ENCODE measurements around the gene IGSF9. TPM values are rescaled to one million over a fixed set of nuclear protein-coding genes. Genes with fewer than 3 reads are reported as not detected.

IGSF9 gene
- total and polyA plus RNA-seq, 10 of the 15 experiments (the other 5 are each of a cell fraction or from before 2014, with no cell fraction given): 0.04 to 0.07 TPM; not detected in 8

DNA sequence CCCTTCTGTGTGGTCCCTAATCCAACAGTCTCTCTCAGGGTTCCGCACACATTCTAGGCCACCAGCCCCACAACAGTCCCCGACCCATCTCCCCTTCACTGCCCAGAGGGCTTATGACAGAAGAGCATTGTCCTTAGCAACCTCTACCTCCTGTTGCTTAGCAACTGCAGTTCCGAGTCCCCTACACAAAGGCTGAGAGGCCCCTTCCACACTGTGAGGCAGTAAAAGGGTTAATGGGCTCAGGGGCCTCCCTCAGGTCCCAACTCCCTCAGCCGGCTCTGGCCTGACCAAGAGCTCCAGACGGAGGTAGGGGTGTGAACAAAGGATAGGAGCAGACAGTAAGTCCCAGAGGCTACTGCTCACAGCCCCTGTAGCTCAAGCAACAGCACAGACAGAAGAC, 4.3 kb downstream of the IGSF9 start:
- Histone ChIP-seq H3K9me3 (replicated peaks; ENCODE audit: control insufficient read depth, insufficient read depth, low read length) (no peaks in the 10 kb centered on the region), H3K36me3 (ENCODE audit: control insufficient read depth in 2 of 2, insufficient read depth in 2 of 2, low read length in 1 of 2) (no peaks in the 10 kb centered on the region), H3K79me2 (ENCODE audit: control insufficient read depth, insufficient read depth, low read length) (no peaks in the 10 kb centered on the region), H3K4me3 (no peak overlapping the region), H4K20me1 (ENCODE audit: control insufficient read depth, insufficient read depth) (no peaks in the 10 kb centered on the region), H3K27me3 (replicated peaks in 1 of 2; ENCODE audit: control insufficient read depth in 2 of 2, insufficient read depth in 2 of 2, low read length in 1 of 2) (peaks cover 6 to 21% of the 10 kb centered on the region in 2 experiments), H3K4me2 (ENCODE audit: control insufficient read depth, insufficient read depth) (no peak overlapping the region), H2AFZ (ENCODE audit: control insufficient read depth, low read depth, low read length) (no peak overlapping the region), H3K27ac (ENCODE audit: control insufficient read depth, insufficient read depth) (no peak overlapping the region), H3K9ac (ENCODE audit: control insufficient read depth, insufficient read depth, low read length) (no peak overlapping the region), H3K4me1 (ENCODE audit: control insufficient read depth, insufficient read depth, low read length) (peaks cover 23% of the 10 kb centered on the region)
- POLR2A ChIA-PET: no interaction called here
- 37% methylated on average over 5 of the region's 5 CpGs for WGBS (ENCODE audit: insufficient coverage, insufficient replicate concordance, low lambda C conversion rate, missing lambda C conversion rate)
- intact Hi-C loops (cut with micrococcal nuclease; ENCODE audit: unreplicated experiment): no loop called here
- ATAC-seq (no peak), DNase-seq (ENCODE audit: low read depth, low spot score) (no peak), FAIRE-seq (no peak)
- in situ Hi-C loops (cut with MboI): no loop called here
- SMC1A ChIA-PET (ENCODE audit: uncharacterized antibody, unreplicated experiment): interaction anchor here (0.5 to 2.7 kb wide), 4 partner anchors 16 to 1788 kb away, joined by 3 to 9 read pairs (median 4); partner anchors contain the start of gene TAGLN2
- RAD21 ChIA-PET (ENCODE audit: unreplicated experiment): interaction anchor here (12.4 kb wide), 1 partner anchor 67 kb away, joined by 113 read pairs; no protein-coding TSS in a partner anchor
- CTCF ChIA-PET: interaction anchor here (1.0 to 22.4 kb wide), 3 partner anchors 10 to 63 kb away, joined by 3 to 422 read pairs (median 3); no protein-coding TSS in a partner anchor
- BruUV-seq (replicated peaks): no TSS peak
- TF ChIP-seq SMARCA5 (IDR thresholded peaks at IDR 0.05): no peak
- TF ChIP-seq PML (IDR thresholded peaks at IDR 0.05; ENCODE audit: low read length): no peak
- TF ChIP-seq, protein P1, sequence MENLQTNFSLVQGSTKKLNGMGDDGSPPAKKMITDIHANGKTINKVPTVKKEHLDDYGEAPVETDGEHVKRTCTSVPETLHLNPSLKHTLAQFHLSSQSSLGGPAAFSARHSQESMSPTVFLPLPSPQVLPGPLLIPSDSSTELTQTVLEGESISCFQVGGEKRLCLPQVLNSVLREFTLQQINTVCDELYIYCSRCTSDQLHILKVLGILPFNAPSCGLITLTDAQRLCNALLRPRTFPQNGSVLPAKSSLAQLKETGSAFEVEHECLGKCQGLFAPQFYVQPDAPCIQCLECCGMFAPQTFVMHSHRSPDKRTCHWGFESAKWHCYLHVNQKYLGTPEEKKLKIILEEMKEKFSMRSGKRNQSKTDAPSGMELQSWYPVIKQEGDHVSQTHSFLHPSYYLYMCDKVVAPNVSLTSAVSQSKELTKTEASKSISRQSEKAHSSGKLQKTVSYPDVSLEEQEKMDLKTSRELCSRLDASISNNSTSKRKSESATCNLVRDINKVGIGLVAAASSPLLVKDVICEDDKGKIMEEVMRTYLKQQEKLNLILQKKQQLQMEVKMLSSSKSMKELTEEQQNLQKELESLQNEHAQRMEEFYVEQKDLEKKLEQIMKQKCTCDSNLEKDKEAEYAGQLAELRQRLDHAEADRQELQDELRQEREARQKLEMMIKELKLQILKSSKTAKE (IDR thresholded peaks at IDR 0.05; ENCODE audit: low read depth, poor library complexity, severe bottlenecking): no peak
- TF ChIP-seq MTA3 (IDR thresholded peaks at IDR 0.05; ENCODE audit: borderline replicate concordance, low read length): no peak
- TF ChIP-seq, protein P2, sequence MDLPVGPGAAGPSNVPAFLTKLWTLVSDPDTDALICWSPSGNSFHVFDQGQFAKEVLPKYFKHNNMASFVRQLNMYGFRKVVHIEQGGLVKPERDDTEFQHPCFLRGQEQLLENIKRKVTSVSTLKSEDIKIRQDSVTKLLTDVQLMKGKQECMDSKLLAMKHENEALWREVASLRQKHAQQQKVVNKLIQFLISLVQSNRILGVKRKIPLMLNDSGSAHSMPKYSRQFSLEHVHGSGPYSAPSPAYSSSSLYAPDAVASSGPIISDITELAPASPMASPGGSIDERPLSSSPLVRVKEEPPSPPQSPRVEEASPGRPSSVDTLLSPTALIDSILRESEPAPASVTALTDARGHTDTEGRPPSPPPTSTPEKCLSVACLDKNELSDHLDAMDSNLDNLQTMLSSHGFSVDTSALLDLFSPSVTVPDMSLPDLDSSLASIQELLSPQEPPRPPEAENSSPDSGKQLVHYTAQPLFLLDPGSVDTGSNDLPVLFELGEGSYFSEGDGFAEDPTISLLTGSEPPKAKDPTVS (IDR thresholded peaks at IDR 0.05; ENCODE audit: low read depth, low read length): no peak
- TF ChIP-seq, protein P3, sequence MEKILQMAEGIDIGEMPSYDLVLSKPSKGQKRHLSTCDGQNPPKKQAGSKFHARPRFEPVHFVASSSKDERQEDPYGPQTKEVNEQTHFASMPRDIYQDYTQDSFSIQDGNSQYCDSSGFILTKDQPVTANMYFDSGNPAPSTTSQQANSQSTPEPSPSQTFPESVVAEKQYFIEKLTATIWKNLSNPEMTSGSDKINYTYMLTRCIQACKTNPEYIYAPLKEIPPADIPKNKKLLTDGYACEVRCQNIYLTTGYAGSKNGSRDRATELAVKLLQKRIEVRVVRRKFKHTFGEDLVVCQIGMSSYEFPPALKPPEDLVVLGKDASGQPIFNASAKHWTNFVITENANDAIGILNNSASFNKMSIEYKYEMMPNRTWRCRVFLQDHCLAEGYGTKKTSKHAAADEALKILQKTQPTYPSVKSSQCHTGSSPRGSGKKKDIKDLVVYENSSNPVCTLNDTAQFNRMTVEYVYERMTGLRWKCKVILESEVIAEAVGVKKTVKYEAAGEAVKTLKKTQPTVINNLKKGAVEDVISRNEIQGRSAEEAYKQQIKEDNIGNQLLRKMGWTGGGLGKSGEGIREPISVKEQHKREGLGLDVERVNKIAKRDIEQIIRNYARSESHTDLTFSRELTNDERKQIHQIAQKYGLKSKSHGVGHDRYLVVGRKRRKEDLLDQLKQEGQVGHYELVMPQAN (conservative IDR thresholded peaks at IDR 0.05): no peak
- no peak for TF ChIP-seq NR2F1 (conservative IDR thresholded peaks at IDR 0.05)
- no peak for TF ChIP-seq CBFB (IDR thresholded peaks at IDR 0.05; ENCODE audit: low read depth)
- TF ChIP-seq, protein P4, sequence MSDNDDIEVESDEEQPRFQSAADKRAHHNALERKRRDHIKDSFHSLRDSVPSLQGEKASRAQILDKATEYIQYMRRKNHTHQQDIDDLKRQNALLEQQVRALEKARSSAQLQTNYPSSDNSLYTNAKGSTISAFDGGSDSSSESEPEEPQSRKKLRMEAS (IDR thresholded peaks at IDR 0.05; ENCODE audit: low read depth, low read length): no peak
- no peak for TF ChIP-seq ZNF207 (IDR thresholded peaks at IDR 0.05; ENCODE audit: borderline replicate concordance)
- TF ChIP-seq, protein P5, sequence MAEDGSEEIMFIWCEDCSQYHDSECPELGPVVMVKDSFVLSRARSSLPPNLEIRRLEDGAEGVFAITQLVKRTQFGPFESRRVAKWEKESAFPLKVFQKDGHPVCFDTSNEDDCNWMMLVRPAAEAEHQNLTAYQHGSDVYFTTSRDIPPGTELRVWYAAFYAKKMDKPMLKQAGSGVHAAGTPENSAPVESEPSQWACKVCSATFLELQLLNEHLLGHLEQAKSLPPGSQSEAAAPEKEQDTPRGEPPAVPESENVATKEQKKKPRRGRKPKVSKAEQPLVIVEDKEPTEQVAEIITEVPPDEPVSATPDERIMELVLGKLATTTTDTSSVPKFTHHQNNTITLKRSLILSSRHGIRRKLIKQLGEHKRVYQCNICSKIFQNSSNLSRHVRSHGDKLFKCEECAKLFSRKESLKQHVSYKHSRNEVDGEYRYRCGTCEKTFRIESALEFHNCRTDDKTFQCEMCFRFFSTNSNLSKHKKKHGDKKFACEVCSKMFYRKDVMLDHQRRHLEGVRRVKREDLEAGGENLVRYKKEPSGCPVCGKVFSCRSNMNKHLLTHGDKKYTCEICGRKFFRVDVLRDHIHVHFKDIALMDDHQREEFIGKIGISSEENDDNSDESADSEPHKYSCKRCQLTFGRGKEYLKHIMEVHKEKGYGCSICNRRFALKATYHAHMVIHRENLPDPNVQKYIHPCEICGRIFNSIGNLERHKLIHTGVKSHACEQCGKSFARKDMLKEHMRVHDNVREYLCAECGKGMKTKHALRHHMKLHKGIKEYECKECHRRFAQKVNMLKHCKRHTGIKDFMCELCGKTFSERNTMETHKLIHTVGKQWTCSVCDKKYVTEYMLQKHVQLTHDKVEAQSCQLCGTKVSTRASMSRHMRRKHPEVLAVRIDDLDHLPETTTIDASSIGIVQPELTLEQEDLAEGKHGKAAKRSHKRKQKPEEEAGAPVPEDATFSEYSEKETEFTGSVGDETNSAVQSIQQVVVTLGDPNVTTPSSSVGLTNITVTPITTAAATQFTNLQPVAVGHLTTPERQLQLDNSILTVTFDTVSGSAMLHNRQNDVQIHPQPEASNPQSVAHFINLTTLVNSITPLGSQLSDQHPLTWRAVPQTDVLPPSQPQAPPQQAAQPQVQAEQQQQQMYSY (CRISPR knock-in tag; IDR thresholded peaks at IDR 0.05): no peak
- TF ChIP-seq, protein P6, sequence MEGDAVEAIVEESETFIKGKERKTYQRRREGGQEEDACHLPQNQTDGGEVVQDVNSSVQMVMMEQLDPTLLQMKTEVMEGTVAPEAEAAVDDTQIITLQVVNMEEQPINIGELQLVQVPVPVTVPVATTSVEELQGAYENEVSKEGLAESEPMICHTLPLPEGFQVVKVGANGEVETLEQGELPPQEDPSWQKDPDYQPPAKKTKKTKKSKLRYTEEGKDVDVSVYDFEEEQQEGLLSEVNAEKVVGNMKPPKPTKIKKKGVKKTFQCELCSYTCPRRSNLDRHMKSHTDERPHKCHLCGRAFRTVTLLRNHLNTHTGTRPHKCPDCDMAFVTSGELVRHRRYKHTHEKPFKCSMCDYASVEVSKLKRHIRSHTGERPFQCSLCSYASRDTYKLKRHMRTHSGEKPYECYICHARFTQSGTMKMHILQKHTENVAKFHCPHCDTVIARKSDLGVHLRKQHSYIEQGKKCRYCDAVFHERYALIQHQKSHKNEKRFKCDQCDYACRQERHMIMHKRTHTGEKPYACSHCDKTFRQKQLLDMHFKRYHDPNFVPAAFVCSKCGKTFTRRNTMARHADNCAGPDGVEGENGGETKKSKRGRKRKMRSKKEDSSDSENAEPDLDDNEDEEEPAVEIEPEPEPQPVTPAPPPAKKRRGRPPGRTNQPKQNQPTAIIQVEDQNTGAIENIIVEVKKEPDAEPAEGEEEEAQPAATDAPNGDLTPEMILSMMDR (IDR thresholded peaks at IDR 0.05 in 2 of 3, conservative IDR thresholded peaks at IDR 0.05 in 1 of 3; ENCODE audit: control insufficient read depth in 2 of 3, extremely low read depth in 1 of 3, insufficient read depth in 1 of 3, low read depth in 3 of 3, low read length in 3 of 3): no peak
